ENCODE results near the gene MEGF10.
"Not testable (repeated sequence)": the region's sequence is repeated elsewhere in the genome, so short reads cannot be mapped to it uniquely, and the experiment has no call there.

MEGF10 gene

GRCh38 chr5:127290019-127290945, at the start of gene MEGF10:
MEGF10 (plus strand) TSS chr5:127290796; CDS start chr5:127331309, 40,513 bp downstream.
- DNase-seq = no peak

DNA sequence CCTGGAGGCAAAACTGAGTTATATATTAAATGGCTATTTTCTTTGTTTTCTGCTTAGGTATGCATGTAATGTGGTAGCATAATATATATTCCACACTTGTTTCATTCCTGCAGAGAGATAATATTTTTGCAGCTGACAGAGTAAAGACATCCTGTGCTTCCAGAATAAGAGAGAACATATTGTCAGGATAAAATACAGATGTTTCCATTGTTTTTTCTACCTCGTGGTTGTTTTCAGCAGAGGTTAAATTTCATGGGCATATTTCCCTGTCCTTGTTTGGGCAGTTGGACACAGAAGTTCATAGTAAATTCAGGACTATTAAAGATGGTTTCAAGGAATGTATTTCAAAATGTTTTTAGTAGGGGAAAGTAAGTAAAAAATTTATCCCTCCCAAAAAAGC, 47.6 kb upstream of the MEGF10 start:
- no peak for DNase-seq

DNA sequence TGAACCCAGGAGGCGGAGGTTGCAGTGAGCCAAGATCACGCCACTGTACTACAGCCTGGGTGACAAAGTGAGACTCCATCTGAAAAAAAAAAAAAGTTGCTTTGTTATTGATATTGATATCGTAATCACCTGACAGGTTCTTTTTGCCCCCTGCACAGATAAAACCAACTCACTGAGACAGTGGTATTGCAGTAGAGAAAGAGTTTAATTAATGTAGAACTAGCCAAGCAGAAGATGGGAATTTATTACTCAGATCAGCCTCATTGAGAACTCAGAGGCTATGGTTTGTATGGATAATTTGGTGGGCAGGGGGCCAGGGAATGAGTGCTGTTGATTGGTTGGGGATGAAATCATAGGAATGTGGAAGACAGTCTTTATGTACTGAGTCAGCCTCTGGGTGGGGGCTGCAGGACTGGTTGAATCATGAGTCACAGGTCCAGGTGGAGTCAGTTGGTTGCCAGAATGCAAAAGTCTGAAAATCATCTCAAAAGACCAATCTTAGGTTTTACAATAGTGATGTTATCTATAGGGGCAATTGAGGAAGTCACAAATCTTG, 35.8 kb upstream of the MEGF10 start:
- DNase-seq = no peak

DNA sequence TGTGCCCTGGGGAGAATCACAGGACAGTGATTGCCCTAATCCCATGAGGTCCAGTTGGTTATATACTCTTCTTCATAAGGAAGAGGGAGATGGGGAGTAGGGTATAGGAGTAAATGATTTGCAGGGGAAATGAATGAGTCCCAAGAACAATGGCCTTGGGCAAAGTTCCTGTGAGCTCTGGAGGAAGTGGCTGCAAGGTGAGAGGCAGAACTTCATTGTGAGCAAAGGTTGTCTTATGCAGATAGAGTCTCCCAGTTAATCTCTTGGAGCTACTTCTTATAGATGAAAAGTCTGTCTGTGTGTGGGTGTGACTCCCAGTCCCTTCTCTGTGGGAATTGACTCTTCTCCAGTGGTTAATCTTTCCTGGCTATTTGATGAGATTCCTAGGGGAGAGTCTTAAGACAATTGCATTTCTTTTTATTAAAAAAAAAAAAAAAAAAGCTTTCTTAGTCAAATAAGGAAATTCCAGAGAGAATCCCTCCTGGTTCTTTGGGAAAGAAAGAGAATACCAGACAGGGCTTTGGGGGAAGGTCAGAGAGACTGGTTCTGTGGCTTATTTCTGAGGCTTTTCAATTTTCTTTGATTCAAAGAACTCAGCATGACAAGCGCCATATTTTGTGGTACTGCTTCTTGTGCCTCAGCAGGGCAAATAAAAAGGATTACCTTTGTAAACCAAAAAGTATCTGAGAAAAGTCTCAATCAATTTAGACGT, 33.6 kb upstream of the MEGF10 start:
- no peak for DNase-seq

DNA sequence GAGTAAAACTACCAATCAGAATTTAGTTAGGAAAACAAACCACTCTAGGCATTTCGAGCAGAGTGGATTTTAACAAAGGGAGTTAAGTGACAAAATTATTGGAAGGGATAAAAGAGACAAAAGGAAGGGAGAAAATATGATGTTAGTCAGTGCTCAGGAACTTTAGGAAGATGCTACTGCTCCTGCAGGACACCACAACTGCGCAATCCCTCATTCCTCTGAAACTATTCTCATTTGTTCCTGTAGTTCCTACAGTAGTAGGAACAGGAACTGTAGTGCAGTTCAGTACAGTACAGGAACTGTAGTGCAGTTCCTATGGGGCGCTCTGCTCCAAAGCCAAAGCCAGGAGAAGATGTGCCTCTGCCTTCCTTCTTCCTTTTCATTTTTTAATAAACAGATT, 29.9 kb upstream of the MEGF10 start:
- no peak for DNase-seq

DNA sequence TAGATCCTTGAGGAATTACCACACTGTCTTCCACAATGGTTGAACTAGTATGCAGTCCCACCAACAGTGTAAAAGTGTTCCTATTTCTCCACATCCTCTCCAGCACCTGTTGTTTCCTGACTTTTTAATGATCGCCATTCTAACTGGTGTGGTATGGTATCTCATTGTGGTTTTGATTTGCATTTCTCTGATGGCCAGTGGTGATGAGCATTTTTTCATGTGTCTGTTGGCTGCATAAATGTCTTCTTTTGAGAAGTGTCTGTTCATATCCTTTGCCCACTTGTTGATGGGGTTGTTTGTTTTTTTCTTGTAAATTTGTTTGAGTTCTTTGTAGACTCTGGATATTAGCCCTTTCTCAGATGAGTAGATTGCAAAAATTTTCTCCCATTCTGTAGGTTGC, 25.1 kb upstream of the MEGF10 start:
- DNase-seq = not testable (repeated sequence)

GRCh38 chr5:127268342-127268741, 22.3 kb upstream of the MEGF10 start:
- not testable (repeated sequence) for DNase-seq

GRCh38 chr5:127270713-127271112, 19.9 kb upstream of the MEGF10 start:
- DNase-seq = not testable (repeated sequence)

- DNase-seq = no peak
These were observed 14.9 kb upstream of the MEGF10 start for GRCh38 chr5:127275641-127276193.

DNA sequence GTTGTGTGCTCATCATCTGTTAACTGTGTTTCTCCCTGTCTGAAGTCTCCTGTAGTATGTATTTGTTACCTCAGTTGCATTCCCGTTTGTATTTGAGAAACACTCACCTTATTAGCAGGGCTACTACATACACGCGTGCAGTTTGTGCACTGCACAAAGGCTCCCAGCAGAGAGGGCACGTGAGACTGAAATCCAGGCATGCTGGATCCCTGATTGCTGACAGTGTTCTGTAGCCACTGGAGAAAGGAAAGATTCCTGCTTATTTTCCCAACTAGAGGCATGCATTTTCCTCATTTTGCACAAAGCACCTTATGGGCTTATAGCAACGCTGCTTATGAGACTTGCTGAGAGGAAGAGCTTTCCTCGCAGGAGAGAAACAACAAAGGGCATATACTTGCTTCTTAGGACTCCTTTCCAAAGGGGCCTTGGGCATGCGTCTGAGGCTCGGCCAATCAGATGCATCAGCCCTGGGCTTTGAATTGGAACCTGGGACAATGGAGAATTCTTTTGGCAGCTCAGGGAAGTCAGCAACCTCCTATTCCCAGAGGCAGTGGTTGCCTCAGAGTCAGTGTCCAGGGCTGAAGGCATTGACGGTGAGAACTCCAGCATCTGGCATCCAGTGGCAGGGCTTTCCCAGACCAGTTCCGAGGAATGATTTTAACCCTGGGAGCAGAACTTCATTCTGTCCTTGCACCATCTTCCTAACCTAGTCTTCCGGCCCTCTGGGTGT, 9.9 kb upstream of the MEGF10 start:
- DNase-seq = peak; percentile 6

DNA sequence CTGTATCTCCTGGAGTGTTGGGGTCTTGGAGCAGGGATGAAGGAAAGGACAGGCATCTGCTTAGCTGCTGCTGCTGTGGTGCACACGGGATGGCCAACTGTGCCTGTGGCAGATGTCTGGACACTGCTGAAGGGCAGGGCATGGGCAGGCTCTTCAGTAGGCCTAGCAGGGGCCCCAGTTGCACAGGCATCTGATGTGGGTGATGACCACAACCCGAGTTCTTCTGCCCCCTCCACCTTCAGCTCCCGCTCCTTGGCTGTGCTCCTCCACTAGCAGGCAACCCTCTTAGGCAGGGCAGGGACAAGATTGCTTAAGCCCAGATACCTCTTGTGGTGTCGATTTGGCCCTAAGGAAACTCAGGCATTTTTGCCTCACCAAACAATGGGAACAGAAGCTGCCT, 9.0 kb upstream of the MEGF10 start:
- DNase-seq = no peak

DNA sequence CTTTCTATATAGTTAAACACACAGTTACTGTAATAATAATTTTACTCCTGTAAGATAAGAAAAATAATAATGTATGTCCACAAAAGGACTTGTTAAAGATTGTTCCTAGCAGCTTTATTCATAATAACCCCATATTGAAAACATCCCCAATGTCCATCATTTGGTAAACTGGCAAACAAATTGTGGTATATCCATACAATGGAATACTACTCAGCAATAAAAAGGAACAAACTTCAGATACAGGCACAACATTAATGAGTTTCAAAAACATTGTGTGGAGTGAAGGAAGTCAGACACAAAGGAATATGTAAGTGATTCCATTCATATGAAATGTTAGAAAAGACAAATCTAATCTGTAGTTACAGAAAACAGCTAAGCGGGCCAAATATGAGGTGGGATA, 1.9 kb upstream of the MEGF10 start:
- DNase-seq = no peak

DNA sequence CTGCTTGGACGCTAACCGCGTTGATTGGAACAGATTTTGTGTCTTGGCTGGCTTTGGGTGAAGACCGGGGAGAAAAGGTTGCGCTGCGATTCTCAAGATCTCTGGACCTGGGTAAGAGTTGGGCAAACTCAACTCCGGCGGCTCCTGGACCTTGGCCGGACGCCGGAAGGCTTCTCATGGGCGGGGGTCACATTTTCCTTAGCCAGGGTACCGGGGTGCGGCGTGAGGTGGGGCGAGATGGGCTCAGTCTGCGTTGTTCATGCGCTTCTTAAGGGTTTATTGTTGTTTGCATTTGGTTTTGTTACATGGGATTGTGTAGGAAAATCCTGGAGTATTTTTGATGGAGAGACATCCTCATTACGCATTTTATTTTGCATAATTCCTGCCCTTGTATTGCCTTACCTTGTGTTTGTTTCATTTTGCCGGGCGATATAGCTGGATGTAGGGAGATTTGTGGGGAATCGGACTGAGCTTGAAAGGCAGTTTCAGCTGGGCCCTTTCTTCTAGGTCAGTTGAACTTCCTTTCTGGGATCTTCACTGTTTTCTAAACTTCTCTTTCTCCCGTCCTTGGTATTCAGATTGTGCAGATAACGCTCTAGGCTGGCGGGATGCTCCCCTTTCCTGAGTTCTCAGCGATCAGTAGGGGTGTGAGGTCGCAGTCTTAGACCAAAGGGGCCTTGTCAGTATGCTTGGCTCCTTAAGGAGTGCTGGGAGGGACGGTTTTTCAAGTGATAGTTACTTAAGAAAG, 524 bp downstream of the MEGF10 start:
- DNase-seq = no peak

GRCh38 chr5:127292030-127292735, 1.6 kb downstream of the MEGF10 start:
- DNase-seq = no peak

DNA sequence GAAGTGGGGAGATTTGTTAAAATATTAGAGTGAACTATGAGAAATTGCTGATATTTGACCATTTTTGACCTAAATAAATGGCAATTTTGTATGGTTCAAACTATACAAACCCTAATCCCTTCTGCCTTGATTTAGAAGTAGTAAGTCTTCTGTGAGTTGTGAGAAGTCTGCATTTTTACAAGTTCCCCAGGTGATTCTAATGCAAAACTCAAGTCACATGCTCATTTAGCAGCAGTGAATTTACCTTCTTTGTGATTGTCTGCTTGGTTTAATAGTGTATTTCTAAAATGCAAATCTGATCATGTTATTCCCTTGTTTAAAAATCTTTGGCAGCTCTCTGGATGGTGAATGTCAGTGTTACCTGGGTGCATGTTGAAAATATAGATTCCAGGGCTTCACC, 2.8 kb downstream of the MEGF10 start:
- DNase-seq = no peak

DNA sequence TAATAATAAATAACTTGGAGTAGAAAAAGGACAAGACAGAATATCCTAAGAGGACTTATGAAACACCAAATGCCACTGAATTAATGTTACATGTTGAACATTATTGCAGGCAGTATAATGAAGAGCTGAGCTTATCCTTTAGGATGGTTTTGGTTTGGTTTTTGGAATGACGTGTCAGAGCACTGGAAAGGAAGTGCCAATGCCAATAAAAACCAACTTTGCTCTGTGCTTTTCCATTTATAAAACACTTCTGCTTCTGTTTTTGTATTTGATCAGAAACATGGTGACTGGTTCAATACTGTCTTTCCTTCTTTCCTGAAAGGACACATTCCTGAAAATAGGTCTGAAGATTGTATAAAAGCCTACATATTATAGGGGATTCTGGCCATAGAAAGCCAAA, 4.2 kb downstream of the MEGF10 start:
- DNase-seq = no peak

DNA sequence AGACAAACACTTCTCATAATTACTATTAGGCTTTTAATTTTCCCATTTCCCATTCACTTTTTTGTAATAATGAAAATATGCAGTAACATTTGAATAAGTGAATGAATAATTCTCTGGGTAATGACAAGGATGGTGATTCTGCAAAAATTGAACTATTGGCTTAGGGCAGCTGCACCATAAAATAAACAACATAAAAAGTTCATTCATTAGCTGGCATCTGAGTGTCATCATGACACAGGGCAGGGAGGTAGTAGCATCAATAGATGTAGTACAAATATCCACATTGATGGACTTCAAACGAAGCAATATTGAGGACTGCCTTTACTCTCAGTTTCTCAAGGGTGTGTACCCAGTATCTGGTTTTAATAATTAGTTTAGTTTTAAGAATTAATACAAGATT, 4.9 kb downstream of the MEGF10 start:
- DNase-seq = no peak

DNA sequence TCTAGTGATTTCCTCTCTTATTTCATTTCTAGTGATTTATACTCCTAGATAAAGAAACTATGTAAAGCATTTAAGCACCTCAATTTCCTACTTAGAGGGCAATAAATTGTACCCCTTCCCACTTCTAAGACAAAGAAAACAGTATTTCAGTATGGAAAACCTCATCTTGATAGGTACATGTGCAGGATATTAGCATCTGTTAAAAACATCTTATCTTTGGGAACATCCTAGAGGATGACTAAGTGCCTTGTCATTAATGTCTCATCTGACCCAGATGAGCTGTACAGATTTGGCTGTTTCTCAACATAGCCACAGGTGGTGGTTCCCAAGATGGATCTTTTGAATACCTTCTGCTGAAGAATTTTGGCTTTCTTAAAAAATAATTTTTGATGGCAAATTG, 5.7 kb downstream of the MEGF10 start:
- no peak for DNase-seq

GRCh38 chr5:127296894-127297293, 6.3 kb downstream of the MEGF10 start:
- DNase-seq = not testable (repeated sequence)

GRCh38 chr5:127297348-127298035, 6.9 kb downstream of the MEGF10 start:
- no peak for DNase-seq

DNA sequence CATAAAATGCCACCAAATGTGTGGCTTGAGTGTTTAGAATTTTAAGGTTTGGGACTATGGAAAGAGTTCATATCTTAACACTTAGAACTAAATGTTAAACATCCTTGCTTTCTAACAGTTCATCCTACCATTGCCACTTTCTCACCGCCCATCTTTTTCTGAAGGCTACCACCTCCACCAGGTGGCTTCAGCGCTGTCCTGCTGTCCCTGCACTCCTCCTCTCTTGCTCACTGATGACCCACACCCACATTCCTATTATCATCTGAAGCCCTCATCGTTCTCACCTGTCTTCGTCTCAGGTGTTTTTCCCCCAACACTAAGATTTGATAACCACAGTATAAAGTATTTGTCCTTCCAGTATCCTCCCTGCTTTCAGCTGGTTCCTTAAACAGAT, 7.4 kb downstream of the MEGF10 start:
- DNase-seq = no peak
